Amniotic epithelial cell (primary cell): Measurements from ENCODE around the gene KCNK1.

Experiments used
- DNase-seq: peaks from one replicate; pipeline ENCODE4 v3.0.0-alpha.2; 2010; ENCODE audit warnings: low read depth

KCNK1 gene

GRCh38 chr1:233707153-233707879 is 93.4 kb downstream of the KCNK1 start:
- DNase-seq = peak; percentile 1

- DNase-seq = no peak
Observed at GRCh38 chr1:233707880-233708815, 94.2 kb downstream of the KCNK1 start.

- no peak for DNase-seq
Observed at GRCh38 chr1:233710031-233710430, 96.1 kb downstream of the KCNK1 start.

- no peak for DNase-seq
Observed at GRCh38 chr1:233710507-233710906, 96.6 kb downstream of the KCNK1 start.

GRCh38 chr1:233714631-233715217 is 100.8 kb downstream of the KCNK1 start:
- no peak for DNase-seq

GRCh38 chr1:233718057-233718456 is 104.2 kb downstream of the KCNK1 start:
- DNase-seq = no peak

GRCh38 chr1:233719655-233720341 is 105.9 kb downstream of the KCNK1 start:
- no peak for DNase-seq

- no peak for DNase-seq
Observed at GRCh38 chr1:233721004-233721595, 107.2 kb downstream of the KCNK1 start.
